Measurements from ENCODE around the gene KRTAP10-8. TPM values are rescaled to one million over a fixed set of nuclear protein-coding genes. Genes with fewer than 3 reads are reported as not detected.
"Not testable (repeated sequence)": the region's sequence is repeated elsewhere in the genome, so short reads cannot be mapped to it uniquely, and the experiment has no call there.

Gene KRTAP10-8
- polyA plus RNA-seq (ENCODE audit: insufficient read length in 4 of 4) = not detected

- no peak for DNase-seq (ENCODE audit: low read depth in 4 of 4, low spot score in 3 of 4)
These were observed at the start of gene KRTAP10-8 for GRCh38 chr21:44612029-44612486. Gene KRTAP10-8 (plus strand): TSS chr21:44612079. CDS start chr21:44612101, 22 bp downstream.

- DNase-seq (ENCODE audit: low read depth in 4 of 4, low spot score in 3 of 4) = no peak
These were observed 47.8 kb upstream of the KRTAP10-8 start for GRCh38 chr21:44564099-44564498.

- no peak for DNase-seq (ENCODE audit: low read depth in 4 of 4, low spot score in 3 of 4)
These were observed 46.8 kb upstream of the KRTAP10-8 start for GRCh38 chr21:44564886-44565598.

GRCh38 chr21:44566403-44566802, 45.5 kb upstream of the KRTAP10-8 start:
- DNase-seq (ENCODE audit: low read depth in 4 of 4, low spot score in 3 of 4) = no peak

GRCh38 chr21:44567481-44568171, 44.3 kb upstream of the KRTAP10-8 start:
- DNase-seq (ENCODE audit: low read depth in 4 of 4, low spot score in 3 of 4) = no peak

- no peak for DNase-seq (ENCODE audit: low read depth in 4 of 4, low spot score in 3 of 4)
These were observed 43.6 kb upstream of the KRTAP10-8 start for GRCh38 chr21:44568261-44568660.

- DNase-seq (ENCODE audit: low read depth in 4 of 4, low spot score in 3 of 4) = no peak
These were observed 43.0 kb upstream of the KRTAP10-8 start for GRCh38 chr21:44568667-44569556.

- DNase-seq (ENCODE audit: low read depth in 4 of 4, low spot score in 3 of 4) = no peak
These were observed 41.9 kb upstream of the KRTAP10-8 start for GRCh38 chr21:44569861-44570517.

- DNase-seq (ENCODE audit: low read depth in 4 of 4, low spot score in 3 of 4) = no peak
These were observed 40.6 kb upstream of the KRTAP10-8 start for GRCh38 chr21:44571296-44571695.

- DNase-seq (ENCODE audit: low read depth in 4 of 4, low spot score in 3 of 4) = no peak
These were observed 39.8 kb upstream of the KRTAP10-8 start for GRCh38 chr21:44571844-44572782.

- DNase-seq (ENCODE audit: low read depth in 4 of 4, low spot score in 3 of 4) = no peak
These were observed 38.8 kb upstream of the KRTAP10-8 start for GRCh38 chr21:44572959-44573583.

- DNase-seq (ENCODE audit: low read depth in 4 of 4, low spot score in 3 of 4) = not testable (repeated sequence)
These were observed 38.0 kb upstream of the KRTAP10-8 start, which contains the start of gene KRTAP10-4 for GRCh38 chr21:44573630-44574456. Gene KRTAP10-4 (plus strand): TSS chr21:44573729. CDS start chr21:44573759, 30 bp downstream.

- DNase-seq (ENCODE audit: low read depth in 4 of 4, low spot score in 3 of 4) = no peak
These were observed 37.2 kb upstream of the KRTAP10-8 start for GRCh38 chr21:44574457-44575306.

- no peak for DNase-seq (ENCODE audit: low read depth in 4 of 4, low spot score in 3 of 4)
These were observed 36.4 kb upstream of the KRTAP10-8 start for GRCh38 chr21:44575307-44576024.

- DNase-seq (ENCODE audit: low read depth in 4 of 4, low spot score in 3 of 4) = no peak
These were observed 35.9 kb upstream of the KRTAP10-8 start for GRCh38 chr21:44576025-44576420.

- DNase-seq (ENCODE audit: low read depth in 4 of 4, low spot score in 3 of 4) = no peak
These were observed 33.4 kb upstream of the KRTAP10-8 start for GRCh38 chr21:44578371-44579055.

Data from left renal pelvis (tissue), 4 donors.